ENCODE results near the gene SRPK3.

- TF ChIP-seq EZH2 (IDR thresholded peaks at IDR 0.05; ENCODE audit: low read depth), result no peak
- TF ChIP-seq CTCF (conservative IDR thresholded peaks at IDR 0.05), result no peak
These were observed 10.8 kb upstream of the SRPK3 start for GRCh38 chrX:153769865-153770600.

Measured in PC-9 (cell line).